PFSK-1 (cell line): ENCODE results near the gene EFTUD2.

Source experiments
- FOXP2 ChIP-seq: optimal IDR thresholded peaks from 2 replicates; pipeline ENCODE3; 2011; ENCODE audit warnings: borderline replicate concordance, control low read depth, inconsistent platforms; ENCODE audit not compliant: insufficient read depth; ENCODE audit errors: extremely low read length, extremely low read depth
- POLR2AphosphoS5 ChIP-seq: IDR thresholded peaks from 2 replicates; pipeline ENCODE4 v1.6.1; 2012; ENCODE audit warnings: low read depth, mild to moderate bottlenecking, control low read depth, low read length, moderate library complexity
- REST ChIP-seq, 2 experiments: IDR thresholded peaks; 2 replicates each; pipeline versions ENCODE4 v1.6.1 to v1.8.0; 2011 to 2012; ENCODE audit warnings: low read depth in 2 of 2, low read length in 2 of 2, control low read depth in 1 of 2, inconsistent platforms in 1 of 2, mild to moderate bottlenecking in 1 of 2, moderate library complexity in 1 of 2; ENCODE audit not compliant: insufficient read depth in 1 of 2
- SIN3A ChIP-seq: IDR thresholded peaks from 2 replicates; pipeline ENCODE4 v1.6.1; 2012; ENCODE audit warnings: mild to moderate bottlenecking, low read length, moderate library complexity, borderline replicate concordance; ENCODE audit not compliant: insufficient read depth
- TAF1 ChIP-seq: IDR thresholded peaks from 2 replicates; pipeline ENCODE4 v1.6.1; 2012; ENCODE audit warnings: low read length, control low read depth, borderline replicate concordance; ENCODE audit not compliant: insufficient read depth

GRCh38 chr17:44914698-44915271 is 15.5 kb upstream of the EFTUD2 start:
- TF ChIP-seq REST (IDR thresholded peaks at IDR 0.05; ENCODE audit: insufficient read depth in 1 of 2, low read depth in 2 of 2, low read length in 2 of 2) (no peak), POLR2AphosphoS5 (no peak), TAF1 (no peak), SIN3A (no peak), FOXP2 (no peak)
